SIG-M5 (cell line): ENCODE results near the gene RHBDL2.
"Not testable (repeated sequence)": the region's sequence is repeated elsewhere in the genome, so short reads cannot be mapped to it uniquely, and the experiment has no call there.

Experiments used
- DNase-seq: peaks from one replicate; lab custom pipeline; 2025; lab: John Stamatoyannopoulos, UW

The RHBDL2 gene

DNA sequence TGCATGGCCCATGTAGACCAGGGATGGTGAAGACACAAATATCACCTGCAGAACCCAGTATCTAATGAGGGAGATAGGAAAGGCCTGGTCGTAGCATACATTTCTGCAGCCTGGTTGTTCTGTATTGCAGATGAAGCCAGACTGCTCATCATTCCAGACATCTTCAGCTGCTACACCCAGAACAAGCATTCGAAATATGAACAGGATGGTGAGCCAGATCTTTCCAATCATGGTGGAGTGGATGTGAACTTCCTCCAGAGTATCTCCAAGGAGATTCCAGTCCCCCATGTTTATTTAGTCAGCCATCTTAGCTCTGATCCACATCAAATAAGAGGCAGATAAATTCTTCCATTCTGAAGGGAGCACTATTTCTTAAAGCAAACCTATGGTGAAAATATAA, 65.8 kb downstream of the RHBDL2 start:
- DNase-seq, result no peak

DNA sequence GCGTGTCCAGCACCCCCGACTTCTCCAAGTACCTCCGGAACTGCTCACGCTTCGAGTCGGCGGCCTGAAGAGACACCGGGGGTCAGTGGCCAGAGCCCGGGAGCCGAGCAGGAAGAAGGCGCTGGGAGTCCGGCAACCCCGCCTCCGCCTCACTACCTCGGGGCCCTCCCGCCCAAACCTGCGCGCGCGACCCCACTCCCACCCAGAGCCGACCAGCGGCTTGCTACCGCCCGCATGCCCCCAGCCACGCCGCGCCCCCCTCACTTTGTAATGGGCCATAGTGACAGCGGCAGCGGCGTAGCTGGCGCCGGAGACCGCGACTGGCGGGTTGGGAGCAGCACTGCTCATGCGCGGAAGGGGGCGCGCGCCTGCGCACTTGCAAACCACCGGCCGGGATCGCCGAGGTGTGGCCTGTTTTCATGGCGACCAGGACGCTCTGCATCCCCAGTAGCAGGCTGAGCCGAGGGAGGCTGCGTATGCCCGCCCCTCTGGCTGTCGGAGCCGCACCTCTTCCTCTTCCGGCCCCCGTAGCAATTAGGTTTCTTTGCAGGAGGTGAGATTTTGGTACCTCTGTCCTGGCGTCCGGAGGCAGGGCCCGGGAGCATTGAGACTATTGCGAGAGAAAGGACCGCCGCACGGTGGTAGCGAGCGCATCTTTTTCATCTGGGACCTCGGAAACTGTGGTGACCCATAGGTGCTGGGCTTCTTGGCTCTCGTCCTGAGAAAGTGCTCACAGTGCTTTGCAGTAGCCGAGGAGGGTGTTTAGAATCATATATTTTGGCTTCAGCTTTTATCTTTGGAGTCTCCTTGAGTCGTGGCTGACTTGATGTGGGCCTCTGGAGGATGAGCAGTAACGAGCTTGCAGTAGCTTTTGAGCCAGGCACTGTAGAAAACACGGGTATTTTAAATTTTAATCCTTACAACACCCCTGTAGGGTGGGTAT, 68.3 kb downstream of the RHBDL2 start, which contains the start of gene MYCBP:
Gene MYCBP (minus strand): TSS at position 322 of the 943 bp plus-strand sequence. CDS start 43 bp downstream, at position 279.
- DNase-seq, result peak; percentile 65

DNA sequence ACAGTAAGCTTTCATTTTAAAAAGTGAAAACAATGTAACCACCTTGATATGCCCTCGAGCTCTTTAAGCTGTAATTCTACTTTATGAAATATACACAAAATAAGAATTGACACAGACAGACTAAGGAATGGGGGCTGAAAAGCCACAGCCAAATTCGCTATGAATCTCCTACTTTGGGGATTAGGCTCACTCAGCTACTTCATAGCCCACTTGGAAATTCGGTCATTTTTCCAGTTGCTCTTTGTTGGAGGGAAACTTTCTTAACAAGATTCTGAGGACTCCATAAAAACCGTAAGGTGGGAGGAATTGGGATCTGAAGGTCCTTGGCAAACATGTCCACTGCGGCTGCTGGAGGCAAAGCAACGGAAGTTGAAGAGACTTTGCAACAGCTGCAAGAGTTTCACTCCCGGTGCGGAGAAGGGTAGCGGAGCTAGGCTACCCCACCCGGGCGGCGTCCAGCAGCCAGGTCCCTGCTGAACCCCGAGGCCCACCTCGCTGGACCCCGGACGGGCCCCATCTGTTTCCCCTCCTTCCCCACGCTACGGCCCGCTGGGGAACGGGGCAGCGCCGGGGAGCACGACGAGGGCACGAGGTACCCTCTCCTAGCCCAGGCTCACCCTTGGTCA, 69.1 kb downstream of the RHBDL2 start:
- DNase-seq, result no peak

DNA sequence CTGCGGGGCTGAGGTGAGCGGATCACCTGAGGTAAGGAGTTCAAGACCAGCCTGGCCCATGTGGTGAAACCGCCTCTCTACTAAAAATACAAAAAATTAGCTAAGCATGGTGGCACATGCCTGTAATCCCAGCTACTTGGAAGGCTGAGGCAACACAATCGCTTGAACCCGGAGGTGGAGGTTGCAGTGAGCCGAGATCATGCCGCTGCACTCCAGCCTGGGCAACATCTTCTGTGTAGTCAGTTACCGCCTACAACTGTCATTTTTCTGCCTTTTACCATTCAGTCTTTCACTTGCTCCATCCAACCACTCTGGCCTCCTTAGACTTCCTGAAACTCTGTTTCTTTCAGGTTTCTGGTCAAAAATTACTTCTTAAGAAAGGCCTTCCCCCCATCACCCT, 70.6 kb downstream of the RHBDL2 start:
- DNase-seq, result no peak

DNA sequence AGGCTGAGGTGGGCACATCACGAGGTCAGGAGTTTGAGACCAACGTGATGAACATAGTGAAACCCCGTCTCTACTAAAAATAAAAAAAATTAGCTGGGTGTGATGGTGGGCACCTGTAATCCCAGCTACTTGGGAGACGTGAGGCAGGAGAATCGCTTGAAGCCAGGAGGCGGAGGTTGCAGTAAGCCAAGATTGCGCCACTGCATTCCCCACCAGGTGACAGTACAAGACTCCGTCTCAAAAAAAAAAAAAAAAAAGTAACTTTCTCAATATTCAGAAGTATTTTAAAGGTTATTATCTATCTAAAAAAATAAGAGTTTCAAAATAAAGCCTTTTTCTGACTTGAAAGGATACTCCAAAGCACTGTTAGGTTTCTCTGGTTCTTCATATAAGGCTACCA, 74.4 kb downstream of the RHBDL2 start:
- DNase-seq, result no peak

DNA sequence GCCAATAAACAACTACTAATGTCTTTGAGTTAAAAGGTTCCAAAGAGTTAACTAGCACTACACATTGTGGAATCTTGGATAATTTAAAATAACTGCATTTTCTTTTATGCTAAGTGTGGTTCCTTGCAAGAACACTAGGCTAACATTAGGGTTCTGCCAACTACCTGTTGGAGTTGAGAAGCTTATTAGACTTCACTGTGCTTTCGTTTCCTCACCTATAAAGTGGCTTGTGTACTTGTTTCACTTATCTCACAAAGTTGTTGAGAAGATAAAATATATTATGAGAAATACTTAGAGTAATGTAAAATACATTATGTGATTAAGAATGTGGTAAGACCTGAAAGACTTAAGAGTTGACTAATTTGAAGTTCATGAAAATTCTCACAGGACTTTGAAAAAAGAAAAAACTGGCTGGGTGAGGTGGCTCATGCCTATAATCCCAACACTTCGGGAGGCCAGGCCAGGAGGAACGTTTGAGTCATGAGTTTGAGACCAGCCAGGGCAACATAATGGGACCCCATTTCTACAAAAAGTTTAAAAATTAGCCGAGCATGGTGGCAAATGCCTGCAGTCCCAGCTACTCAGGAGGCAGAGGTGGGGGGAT, 76.4 kb downstream of the RHBDL2 start:
- DNase-seq, result no peak

DNA sequence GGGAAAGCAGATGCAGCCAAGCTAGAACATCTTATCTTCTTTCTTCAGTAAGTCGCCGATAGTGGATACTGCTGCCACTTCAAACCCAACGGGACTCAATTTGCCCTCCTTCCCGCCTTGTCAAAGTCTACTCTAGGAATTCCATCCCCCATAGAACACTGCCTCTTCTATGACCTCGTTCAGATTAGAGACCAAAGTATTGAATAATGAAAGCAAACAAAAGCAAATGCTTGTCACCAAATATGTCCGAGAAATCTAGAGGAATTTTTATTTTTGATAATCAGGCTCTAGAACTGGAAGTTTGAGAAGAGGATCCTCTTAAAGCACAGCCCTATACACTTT, 81.2 kb downstream of the RHBDL2 start:
- no peak for DNase-seq

DNA sequence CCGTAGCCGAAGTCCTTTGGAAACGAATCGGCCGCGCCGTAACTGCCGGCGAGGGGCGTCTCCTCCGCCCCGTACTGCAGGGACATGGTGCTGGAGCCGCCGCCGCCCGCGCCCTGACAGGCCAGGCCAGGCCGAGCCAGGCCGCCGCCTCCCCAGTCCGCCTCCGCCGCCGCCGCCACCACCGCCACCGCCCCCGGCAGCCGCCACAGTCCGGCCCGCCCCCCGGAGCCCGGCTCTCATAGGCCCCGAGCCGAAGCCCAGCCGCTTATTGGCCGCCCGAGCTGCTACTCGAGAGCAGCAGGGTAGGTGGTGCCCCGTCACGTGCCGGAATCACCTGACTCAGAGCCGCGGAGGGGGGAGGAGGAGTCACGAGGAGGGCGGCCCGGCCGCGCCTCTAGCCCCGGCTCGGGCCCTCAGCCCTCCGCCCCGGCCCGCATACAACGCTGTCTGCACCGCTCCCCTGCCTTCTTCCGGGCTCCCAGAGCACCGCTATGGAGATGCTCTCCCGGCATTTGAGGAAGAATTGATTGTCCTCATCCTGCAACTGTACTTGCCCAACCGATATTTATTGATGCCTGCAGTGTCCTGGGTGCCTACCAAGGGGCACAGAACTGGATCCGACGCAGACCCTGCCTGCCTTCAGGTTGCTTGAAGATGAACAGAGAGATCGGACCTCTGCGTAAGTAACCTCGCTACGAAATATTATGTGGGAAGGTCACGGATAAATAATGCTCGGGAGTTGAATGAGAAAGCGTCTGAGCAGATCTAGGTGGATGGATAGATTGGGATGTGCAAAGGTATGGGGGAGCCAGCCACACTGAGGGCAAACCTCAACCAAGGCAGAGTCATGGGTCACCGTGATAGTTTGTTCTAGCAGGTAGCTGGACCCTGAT, 81.8 kb downstream of the RHBDL2 start, which contains the start of gene RRAGC:
Gene RRAGC (minus strand): TSS at position 212 of the 893 bp plus-strand sequence. CDS start 126 bp downstream, at position 86.
- DNase-seq, result peak; percentile 76

DNA sequence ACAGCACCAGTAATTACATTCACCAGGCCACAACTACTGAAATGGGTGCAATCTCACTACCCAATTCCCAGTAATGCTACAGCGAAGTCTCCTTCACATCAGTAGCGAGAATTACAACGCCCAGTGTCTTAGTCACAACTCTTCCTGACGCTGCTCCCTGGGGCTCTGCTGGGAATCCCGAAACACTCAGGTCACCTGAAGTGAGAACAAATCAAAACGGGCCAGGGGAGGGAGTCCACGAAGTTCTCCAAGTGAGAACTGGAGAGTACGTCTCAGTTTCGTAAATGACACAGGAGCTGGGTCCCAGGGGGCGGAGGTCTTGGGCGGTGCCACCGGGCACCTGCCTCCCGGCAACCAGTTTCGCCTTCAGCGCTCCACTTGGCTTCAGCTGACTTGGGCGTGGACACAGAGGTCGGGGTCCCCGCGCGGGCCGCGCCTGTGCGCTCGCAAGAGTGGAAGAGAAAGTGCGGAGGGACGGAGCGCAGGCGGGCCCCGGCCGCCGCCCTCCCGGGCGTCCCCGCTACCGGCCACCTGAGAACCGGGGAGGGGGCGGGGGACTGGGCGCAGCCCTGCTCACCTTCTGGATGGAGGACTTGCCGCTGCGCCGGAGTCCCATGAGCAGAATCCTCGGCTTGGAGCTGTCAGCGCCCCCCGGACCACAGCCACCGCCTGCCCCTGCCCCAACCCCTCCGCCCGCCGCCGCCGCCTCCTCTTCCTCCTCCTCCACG, 82.6 kb downstream of the RHBDL2 start:
- no peak for DNase-seq

DNA sequence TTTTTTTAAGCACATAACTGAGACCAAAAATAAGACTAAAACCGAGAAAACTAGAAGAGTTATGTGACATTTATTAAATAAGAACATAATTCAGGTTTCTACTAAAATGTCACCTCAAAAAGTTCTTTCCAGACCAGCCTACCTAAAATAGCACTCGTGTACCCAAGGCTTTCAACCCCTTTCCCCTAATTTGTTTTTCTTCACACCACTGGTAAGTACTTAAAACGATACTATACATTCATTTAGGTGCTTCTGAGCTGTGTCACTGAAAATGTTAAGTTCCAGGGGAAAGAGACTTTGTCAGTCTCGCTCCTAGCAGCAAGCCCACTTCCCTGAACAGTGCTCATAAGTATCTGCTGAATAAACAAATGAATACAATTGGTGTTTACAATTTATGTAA, 88.8 kb downstream of the RHBDL2 start:
- no peak for DNase-seq

DNA sequence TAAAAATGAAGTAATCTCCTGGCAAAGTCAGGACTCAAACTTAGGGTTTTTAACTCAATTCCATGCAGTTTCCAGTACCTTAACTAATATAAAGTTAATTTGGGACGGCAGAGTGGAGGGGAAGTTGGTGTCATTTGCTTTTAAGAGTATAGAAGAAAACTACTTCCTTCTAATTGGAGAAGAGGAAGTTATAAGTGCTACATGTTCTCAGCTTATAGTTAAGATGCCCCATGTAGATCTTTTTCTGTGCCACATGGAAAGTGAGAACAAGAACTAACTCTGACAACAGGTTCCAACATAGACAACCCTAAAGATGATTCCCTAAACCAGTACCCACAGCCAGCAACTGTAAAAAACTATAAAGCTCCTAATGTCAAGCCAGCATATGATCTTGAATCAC, 93.6 kb downstream of the RHBDL2 start:
- DNase-seq, result peak; percentile 81

DNA sequence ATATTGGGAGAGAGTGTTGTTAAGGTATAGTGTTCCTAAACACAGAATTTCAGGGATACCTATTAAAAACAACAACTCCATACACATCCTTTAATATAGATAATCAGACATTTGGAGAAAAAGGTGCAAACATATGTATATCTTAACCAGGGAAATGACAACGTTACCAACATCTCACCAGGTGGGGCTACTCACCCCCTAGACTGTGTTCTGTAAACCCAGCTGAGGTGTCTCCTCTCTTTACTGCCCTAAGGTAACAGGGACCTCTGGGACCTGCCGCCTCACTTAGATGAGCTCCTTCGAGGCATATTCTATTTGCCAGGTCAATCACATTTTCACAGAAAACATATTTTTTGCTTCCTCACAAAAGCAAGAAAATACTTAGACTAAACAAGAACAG, 95.4 kb downstream of the RHBDL2 start:
- DNase-seq, result no peak

DNA sequence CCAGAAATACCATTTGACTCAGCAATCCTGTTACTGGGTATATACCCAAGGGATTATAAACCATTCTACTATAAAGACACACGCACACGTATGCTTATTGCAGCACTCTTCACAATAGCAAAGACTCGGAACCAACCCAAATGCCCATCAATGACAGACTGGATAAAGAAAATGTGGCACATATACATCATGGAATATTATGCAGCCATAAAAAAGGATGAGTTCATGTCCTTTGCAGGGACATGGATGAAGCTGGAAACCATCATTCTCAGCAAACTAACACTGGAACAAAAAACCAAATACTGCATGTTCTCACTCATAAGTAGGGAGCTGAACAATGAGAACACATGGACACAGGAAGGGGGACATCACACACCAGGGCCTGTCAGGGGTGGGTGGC, 96.5 kb downstream of the RHBDL2 start:
- DNase-seq, result not testable (repeated sequence)

DNA sequence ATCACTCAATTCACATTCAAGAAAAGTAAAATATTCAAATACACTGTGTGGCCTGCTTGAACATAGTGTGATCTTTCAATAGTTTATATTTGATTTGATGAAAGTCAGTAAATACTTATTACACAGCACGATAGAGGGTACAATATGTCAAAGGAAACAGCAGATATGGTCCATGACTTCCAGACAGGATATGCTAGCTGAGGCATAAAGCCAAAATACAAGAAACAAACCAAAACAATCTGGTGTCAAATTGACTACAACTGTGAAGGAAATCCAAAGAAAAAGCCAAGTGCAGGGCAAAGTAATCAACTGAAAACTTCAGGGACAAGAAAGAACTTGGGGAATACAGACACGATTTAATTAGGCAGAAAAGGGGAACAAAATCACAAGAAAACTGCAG, 101.3 kb downstream of the RHBDL2 start:
- no peak for DNase-seq

DNA sequence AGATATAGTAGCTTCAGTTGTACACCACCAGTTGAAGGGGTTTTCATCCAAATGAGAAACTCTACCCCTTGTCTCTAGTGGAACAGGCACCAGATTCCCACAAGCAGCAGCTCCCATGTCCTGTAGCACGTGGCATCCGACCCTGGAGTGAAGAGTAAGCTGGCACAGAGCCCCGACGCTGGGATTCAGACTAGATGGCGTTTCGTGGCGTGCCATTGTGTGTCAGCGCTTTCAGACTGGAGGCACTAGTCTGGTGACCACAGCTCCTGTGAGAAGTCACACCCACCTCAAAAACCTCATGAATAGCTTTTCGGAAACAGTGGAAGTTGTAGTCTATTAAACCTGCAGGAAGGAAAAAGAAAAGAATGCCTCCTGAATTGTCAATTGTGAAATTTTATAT, 102.3 kb downstream of the RHBDL2 start:
- DNase-seq, result no peak

DNA sequence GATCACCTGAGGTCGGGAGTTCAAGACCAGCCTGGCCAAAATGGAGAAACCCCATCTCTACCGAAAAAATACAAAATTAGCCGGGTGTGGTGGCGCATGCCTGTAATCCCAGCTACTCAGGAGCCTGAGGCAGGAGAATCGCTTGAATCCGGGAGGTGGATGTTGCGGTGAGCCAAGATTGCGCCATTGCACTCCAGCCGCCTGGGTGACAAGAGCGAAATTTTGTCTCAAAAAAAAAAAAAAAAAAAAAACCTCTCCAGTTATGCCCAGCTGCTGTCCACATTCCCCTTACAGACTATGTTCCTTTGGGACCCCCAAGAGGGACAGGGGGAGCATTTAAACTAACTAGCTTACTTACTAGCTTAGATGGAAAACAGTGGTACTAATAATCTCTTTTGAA, 105.3 kb downstream of the RHBDL2 start:
- DNase-seq, result not testable (repeated sequence)
